HepG2 (cell line): Measurements from ENCODE around the gene KATNB1. TPM values are rescaled to one million over a fixed set of nuclear protein-coding genes. Genes with fewer than 3 reads are reported as not detected.
A peak's percentile ranks its signal among the peaks of the same experiment; 100 is the strongest.

Source experiments
- CHD4 ChIP-seq: fragments of 200-600 bp; sonication (generic); IDR thresholded peaks from 2 replicates; pipeline ENCODE4 v1.7.0; 2017; ENCODE audit warnings: mild to moderate bottlenecking, low read length, borderline replicate concordance
- MAFF ChIP-seq: IDR thresholded peaks from 2 replicates; pipeline ENCODE4 v1.6.1; 2011; ENCODE audit warnings: low read depth, low read length, improper control_type of control experiment
- MIER2 ChIP-seq: IDR thresholded peaks from 2 replicates; pipeline ENCODE4 v1.6.1; 2016; ENCODE audit warnings: missing biosample characterization, missing genetic modification reagents
- NFIB ChIP-seq: sonication (generic); formaldehyde crosslinking; IDR thresholded peaks from 2 replicates; pipeline ENCODE4 v1.9.0; 2021; ENCODE audit warnings: missing genetic modification reagents, mild to moderate bottlenecking, borderline replicate concordance
- PAX8 ChIP-seq: sonication (generic); formaldehyde crosslinking; IDR thresholded peaks from 2 replicates; pipeline ENCODE4 v1.8.0; 2022; ENCODE audit warnings: mild to moderate bottlenecking, missing genetic modification reagents, borderline replicate concordance
- PHF21A ChIP-seq: sonication (generic); formaldehyde crosslinking; IDR thresholded peaks from 2 replicates; pipeline ENCODE4 v1.5.0; 2020; ENCODE audit warnings: mild to moderate bottlenecking, missing genetic modification reagents
- SALL1 ChIP-seq: sonication (generic); formaldehyde crosslinking; IDR thresholded peaks from 2 replicates; pipeline ENCODE4 v1.8.0; 2022; ENCODE audit warnings: mild to moderate bottlenecking, missing genetic modification reagents
- SIX1 ChIP-seq: sonication (generic); formaldehyde crosslinking; IDR thresholded peaks from 2 replicates; pipeline ENCODE4 v1.4.0; 2020; ENCODE audit warnings: missing genetic modification reagents, borderline replicate concordance
- SKIL ChIP-seq: sonication (generic); formaldehyde crosslinking; IDR thresholded peaks from 2 replicates; pipeline ENCODE4 v1.8.0; 2022; ENCODE audit warnings: missing genetic modification reagents, mild to moderate bottlenecking, moderate library complexity, borderline replicate concordance
- SP5 ChIP-seq: IDR thresholded peaks from 2 replicates; pipeline ENCODE4 v1.6.1; 2016; ENCODE audit warnings: low read depth, borderline replicate concordance
- THRA ChIP-seq: sonication (generic); formaldehyde crosslinking; IDR thresholded peaks from 2 replicates; pipeline ENCODE4 v1.4.0; 2020; ENCODE audit warnings: missing genetic modification reagents, borderline replicate concordance
- ZNF143 ChIP-seq: sonication (generic); formaldehyde crosslinking; IDR thresholded peaks from 2 replicates; pipeline ENCODE4 v1.4.0; 2020; ENCODE audit warnings: missing genetic modification reagents
- ZNF335 ChIP-seq: sonication (generic); formaldehyde crosslinking; IDR thresholded peaks from 2 replicates; pipeline ENCODE4 v1.4.0; 2020; ENCODE audit warnings: missing genetic modification reagents
- ZNF44 ChIP-seq: sonication (generic); formaldehyde crosslinking; IDR thresholded peaks from 2 replicates; pipeline ENCODE4 v1.5.1; 2020; ENCODE audit warnings: mild to moderate bottlenecking, missing genetic modification reagents
- ZNF546 ChIP-seq: sonication (generic); formaldehyde crosslinking; conservative IDR thresholded peaks from 2 replicates; pipeline ENCODE4 v1.8.1; 2023; ENCODE audit warnings: mild to moderate bottlenecking, missing genetic modification reagents
- ZNF567 ChIP-seq: sonication (generic); formaldehyde crosslinking; IDR thresholded peaks from 2 replicates; pipeline ENCODE4 v1.8.1; 2023; ENCODE audit warnings: mild to moderate bottlenecking, missing genetic modification reagents, borderline replicate concordance
- ZNF607 ChIP-seq: sonication (generic); formaldehyde crosslinking; IDR thresholded peaks from 2 replicates; pipeline ENCODE4 v1.5.1; 2020; ENCODE audit warnings: missing genetic modification reagents, mild to moderate bottlenecking, borderline replicate concordance
- ZNF672 ChIP-seq: sonication (generic); formaldehyde crosslinking; IDR thresholded peaks from 2 replicates; pipeline ENCODE4 v1.8.1; 2022; ENCODE audit warnings: missing genetic modification reagents
- polyA plus RNA-seq, 8 experiments: library from polyadenylated mRNA; depleted of rRNA in 3 of 8; stranded (reverse) in 7 of 8; unstranded in 1 of 8; fragments of >200 nt; fragmentation: Illumina TruSeq in 4 of 8; extraction: Trizol in 4 of 8; gene quantifications; 2 replicates each; pipeline versions ENCODE4 v1.2.1 to v1.2.3, GENCODE V29; 2011 to 2016; ENCODE audit warnings: low read depth in 4 of 8, missing spikeins in 1 of 8, mixed read lengths in 1 of 8; ENCODE audit not compliant: insufficient read depth in 1 of 8
- total RNA-seq, 5 experiments: library from RNA; depleted of rRNA; stranded (reverse); fragments of >200 nt; fragmentation: Illumina TruSeq; extraction: Trizol; gene quantifications; 2 replicates each; pipeline ENCODE4 v1.2.3, GENCODE V29; 2016; ENCODE audit warnings: low read depth in 1 of 5
- TF ChIP-seq, protein P1 (sequence below): sonication (generic); formaldehyde crosslinking; IDR thresholded peaks from 2 replicates; pipeline ENCODE4 v1.4.0; 2020; ENCODE audit warnings: mild to moderate bottlenecking, missing genetic modification reagents, borderline replicate concordance

The KATNB1 gene
- total and polyA plus RNA-seq, 2 of the 13 experiments (the other 11 are each of a cell fraction or from before 2014, with no cell fraction given): 31.5 to 43.5 TPM

- peak; percentile 34; the same call in 1 of the 2 replicates for TF ChIP-seq THRA (CRISPR knock-in tag)
- no peak for TF ChIP-seq PAX8 (CRISPR knock-in tag)
- TF ChIP-seq ZNF672 (CRISPR knock-in tag): no peak
- peak; percentile 73 for TF ChIP-seq SALL1 (CRISPR knock-in tag)
- TF ChIP-seq, protein P1, sequence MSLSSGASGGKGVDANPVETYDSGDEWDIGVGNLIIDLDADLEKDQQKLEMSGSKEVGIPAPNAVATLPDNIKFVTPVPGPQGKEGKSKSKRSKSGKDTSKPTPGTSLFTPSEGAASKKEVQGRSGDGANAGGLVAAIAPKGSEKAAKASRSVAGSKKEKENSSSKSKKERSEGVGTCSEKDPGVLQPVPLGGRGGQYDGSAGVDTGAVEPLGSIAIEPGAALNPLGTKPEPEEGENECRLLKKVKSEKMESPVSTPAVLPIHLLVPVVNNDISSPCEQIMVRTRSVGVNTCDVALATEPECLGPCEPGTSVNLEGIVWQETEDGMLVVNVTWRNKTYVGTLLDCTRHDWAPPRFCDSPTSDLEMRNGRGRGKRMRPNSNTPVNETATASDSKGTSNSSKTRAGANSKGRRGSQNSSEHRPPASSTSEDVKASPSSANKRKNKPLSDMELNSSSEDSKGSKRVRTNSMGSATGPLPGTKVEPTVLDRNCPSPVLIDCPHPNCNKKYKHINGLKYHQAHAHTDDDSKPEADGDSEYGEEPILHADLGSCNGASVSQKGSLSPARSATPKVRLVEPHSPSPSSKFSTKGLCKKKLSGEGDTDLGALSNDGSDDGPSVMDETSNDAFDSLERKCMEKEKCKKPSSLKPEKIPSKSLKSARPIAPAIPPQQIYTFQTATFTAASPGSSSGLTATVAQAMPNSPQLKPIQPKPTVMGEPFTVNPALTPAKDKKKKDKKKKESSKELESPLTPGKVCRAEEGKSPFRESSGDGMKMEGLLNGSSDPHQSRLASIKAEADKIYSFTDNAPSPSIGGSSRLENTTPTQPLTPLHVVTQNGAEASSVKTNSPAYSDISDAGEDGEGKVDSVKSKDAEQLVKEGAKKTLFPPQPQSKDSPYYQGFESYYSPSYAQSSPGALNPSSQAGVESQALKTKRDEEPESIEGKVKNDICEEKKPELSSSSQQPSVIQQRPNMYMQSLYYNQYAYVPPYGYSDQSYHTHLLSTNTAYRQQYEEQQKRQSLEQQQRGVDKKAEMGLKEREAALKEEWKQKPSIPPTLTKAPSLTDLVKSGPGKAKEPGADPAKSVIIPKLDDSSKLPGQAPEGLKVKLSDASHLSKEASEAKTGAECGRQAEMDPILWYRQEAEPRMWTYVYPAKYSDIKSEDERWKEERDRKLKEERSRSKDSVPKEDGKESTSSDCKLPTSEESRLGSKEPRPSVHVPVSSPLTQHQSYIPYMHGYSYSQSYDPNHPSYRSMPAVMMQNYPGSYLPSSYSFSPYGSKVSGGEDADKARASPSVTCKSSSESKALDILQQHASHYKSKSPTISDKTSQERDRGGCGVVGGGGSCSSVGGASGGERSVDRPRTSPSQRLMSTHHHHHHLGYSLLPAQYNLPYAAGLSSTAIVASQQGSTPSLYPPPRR: peak; percentile 10; the same call in 1 of the 2 replicates
- no peak for TF ChIP-seq ZNF546 (CRISPR knock-in tag)
- no peak for TF ChIP-seq NFIB (CRISPR knock-in tag)
- TF ChIP-seq SP5: peak; percentile 11; the same call in 1 of the 2 replicates
- TF ChIP-seq SKIL (CRISPR knock-in tag): 0 out of 2 replicates have a peak, but pooled peaks have one; percentile 27
- TF ChIP-seq ZNF607 (CRISPR knock-in tag): no peak
- TF ChIP-seq CHD4: 0 out of 2 replicates have a peak, but pooled peaks have one; percentile 39
- TF ChIP-seq ZNF143 (CRISPR knock-in tag): peak; percentile 79
- 0 out of 2 replicates have a peak, but pooled peaks have one; percentile 59 for TF ChIP-seq ZNF44 (CRISPR knock-in tag)
- peak; percentile 87 for TF ChIP-seq PHF21A (CRISPR knock-in tag)
- TF ChIP-seq MIER2 (CRISPR knock-in tag): 0 out of 2 replicates have a peak, but pooled peaks have one; percentile 10
- 0 out of 2 replicates have a peak, but pooled peaks have one; percentile 60 for TF ChIP-seq ZNF335
- TF ChIP-seq ZNF567 (CRISPR knock-in tag): no peak
- peak; percentile 85 for TF ChIP-seq MAFF
- TF ChIP-seq SIX1 (CRISPR knock-in tag): no peak
Measured at GRCh38 chr16:57700781-57701551, 34.6 kb upstream of the KATNB1 start (continued).
